ENCODE data around the gene RYR2.

RYR2 gene

DNA sequence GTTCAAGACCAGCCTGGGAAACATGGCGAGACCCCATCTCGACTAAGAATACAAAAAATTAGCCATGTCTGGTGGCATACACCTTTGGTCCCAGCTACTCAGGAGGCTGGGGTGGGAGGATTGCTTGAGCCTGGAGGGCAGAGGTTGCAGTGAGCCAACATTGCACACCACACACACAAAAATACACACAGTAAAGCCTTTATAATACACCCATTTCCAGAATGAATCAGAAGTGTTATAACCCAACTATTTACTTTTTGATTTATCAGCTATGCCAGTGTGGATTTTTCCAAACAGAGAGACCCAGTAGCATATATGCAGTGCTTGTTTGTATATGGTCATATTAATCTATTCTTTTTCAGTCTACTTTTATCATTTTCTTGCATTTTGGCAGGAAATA lies 648.7 kb downstream of the RYR2 start:
- TF ChIP-seq GATA2 (IDR thresholded peaks at IDR 0.05; ENCODE audit: low read depth, low read length) (no peak), GATA3 (IDR thresholded peaks at IDR 0.05; ENCODE audit: low read depth, low read length) (no peak)

DNA sequence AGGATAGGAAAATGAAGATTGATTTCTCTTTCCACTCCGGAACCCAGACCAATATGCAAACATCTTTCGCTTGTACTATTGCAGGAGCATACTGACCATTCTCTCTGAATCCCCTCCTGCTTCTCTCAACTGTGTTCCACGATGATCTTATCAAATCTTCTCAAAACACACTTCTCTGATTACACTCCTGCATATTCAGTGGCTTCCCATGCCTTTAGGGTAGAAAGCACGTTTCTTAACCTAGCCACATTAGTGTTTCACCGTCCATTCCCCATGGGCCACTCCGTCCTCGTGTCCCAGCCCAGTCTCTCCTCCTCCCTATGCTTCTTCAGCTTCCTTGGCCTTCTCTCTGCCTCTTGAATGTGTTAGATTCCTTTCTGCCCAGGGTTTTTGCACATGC lies 650.3 kb downstream of the RYR2 start:
- TF ChIP-seq GATA2 (IDR thresholded peaks at IDR 0.05; ENCODE audit: low read depth, low read length), result 0 out of 2 replicates have a peak, but pooled peaks have one; percentile 9
- TF ChIP-seq GATA3 (IDR thresholded peaks at IDR 0.05; ENCODE audit: low read depth, low read length), result no peak

DNA sequence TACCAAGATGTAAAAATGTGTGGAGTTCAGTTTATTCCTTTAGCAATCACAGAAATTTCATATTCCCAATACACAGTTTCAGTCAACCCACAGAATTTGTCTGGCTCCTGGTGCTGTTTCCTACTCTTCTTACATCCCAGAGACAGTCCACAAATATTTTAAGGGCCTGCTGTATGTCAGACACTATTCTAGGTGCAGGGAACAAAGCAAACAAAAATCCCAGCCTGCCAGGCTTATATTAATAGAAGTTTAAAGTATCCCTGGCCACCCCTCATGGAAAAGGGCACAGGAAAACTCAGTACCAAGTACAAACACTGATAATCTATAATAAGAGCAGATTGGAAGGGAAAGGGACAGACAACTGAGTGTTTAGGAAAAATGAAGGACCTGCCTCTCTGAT lies 653.9 kb downstream of the RYR2 start:
- no peak for TF ChIP-seq GATA3 (IDR thresholded peaks at IDR 0.05; ENCODE audit: low read depth, low read length)
- no peak for TF ChIP-seq GATA2 (IDR thresholded peaks at IDR 0.05; ENCODE audit: low read depth, low read length)

DNA sequence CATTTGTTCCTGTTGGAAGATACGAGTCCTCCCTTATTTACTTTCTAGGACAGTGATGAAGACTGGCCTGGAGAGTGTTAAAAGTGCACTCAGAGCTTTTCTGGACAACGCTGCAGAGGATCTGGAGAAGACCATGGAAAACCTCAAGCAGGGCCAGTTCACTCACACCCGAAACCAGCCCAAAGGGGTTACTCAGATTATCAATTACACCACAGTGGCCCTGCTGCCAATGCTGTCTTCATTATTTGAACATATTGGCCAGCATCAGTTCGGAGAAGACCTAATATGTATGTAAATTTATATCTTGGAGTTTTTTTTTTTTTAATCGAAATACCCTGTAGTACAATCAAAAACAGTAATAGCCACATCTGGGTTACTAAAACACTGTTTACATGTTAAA lies 658.2 kb downstream of the RYR2 start:
- TF ChIP-seq GATA3 (IDR thresholded peaks at IDR 0.05; ENCODE audit: low read depth, low read length), result no peak
- no peak for TF ChIP-seq GATA2 (IDR thresholded peaks at IDR 0.05; ENCODE audit: low read depth, low read length)

DNA sequence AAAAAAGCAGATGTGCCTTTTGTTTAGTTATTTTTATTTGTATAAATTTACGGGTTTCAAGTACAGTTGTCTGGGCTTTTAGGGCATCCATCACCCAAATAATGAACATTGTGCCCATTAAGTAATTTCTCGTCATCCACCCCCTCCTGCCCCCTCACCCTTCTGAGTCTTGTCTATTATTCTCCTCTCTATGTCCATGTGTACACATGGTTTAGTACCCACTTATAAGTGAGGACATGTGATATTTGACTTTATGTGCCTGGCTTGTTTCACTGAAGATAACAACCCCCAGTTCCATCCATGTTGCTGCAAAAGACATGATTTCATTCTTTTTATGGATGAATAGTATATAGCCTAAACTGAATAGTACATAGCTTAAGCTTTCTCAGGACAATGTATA lies 659.5 kb downstream of the RYR2 start:
- no peak for TF ChIP-seq GATA2 (IDR thresholded peaks at IDR 0.05; ENCODE audit: low read depth, low read length)

DNA sequence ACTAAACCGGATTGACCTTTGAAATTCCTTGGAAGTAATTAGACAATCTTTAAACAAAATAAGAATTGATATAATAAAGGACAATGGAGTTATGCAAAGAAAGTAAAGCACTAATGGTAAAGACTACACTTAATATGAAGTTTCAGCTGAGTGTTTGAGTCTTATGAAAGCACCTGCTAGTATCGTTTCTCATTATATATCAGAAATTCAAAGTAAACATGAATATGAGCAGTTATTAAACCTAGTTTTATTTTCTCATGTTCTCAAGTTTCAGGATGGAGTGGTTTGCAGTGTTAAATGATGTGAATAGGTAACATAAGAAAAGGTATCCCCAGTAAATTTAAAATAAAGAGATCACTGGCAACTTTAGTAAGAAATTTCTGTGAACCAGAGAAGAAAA lies 660.2 kb downstream of the RYR2 start:
- TF ChIP-seq GATA2 (IDR thresholded peaks at IDR 0.05; ENCODE audit: low read depth, low read length), result no peak
- no peak for TF ChIP-seq GATA3 (IDR thresholded peaks at IDR 0.05; ENCODE audit: low read depth, low read length)

DNA sequence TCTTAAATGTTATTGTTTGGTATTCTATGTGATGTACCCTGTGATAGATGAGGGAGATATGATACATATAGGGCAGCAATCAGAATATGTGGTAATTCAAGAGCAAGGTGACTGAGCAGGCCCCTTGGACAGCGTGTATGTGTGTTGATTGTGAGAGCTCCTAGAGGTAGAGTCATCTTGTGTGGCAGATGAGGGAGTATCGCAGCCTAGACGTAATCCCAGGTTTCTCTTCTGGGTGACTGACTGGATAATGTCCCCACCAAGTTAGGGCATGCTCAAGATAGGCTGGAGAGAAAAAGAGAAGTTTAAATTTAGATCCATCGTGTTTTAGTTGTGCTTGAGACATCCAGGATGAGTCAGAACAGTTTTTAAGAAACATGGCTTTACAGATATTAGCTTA lies 663.5 kb downstream of the RYR2 start:
- no peak for TF ChIP-seq GATA2 (IDR thresholded peaks at IDR 0.05; ENCODE audit: low read depth, low read length)
- no peak for TF ChIP-seq GATA3 (IDR thresholded peaks at IDR 0.05; ENCODE audit: low read depth, low read length)

DNA sequence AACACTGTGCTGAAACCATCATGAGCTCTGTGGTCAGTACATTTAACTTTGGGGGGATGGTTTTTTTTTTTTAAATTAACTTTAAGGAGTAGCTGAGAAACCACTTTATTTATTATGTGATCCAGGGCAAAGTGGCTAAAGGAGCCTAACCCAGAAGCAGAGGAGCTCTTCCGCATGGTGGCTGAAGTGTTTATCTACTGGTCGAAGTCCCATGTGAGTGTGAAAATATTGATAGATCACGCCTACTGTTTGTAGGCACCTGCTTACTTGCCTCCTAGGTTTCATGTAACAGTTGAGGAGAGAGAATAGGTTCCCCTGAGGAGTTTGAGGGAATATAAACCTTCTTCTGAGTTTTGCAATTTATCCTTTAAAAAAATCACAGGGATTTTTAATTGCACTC lies 667.4 kb downstream of the RYR2 start:
- no peak for TF ChIP-seq GATA2 (IDR thresholded peaks at IDR 0.05; ENCODE audit: low read depth, low read length)
- no peak for TF ChIP-seq GATA3 (IDR thresholded peaks at IDR 0.05; ENCODE audit: low read depth, low read length)

DNA sequence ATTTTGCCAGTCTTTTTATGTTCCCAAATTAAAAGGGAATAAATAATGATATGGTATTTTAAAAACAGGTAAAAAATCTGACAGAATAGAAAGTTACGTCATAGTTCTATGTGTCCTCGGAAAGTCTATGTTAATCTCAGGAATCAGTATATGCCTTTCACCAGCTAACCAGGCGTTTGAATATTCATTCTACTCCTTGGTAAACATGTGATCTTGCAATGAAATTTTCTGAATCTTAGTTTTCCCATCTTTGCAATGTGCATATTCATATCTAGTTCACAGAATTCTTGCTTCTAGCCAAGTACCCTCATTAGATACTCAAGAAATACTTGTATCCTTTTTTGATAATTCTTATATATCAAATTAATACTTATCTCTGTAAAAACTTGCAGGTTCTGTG lies 669.3 kb downstream of the RYR2 start:
- TF ChIP-seq GATA2 (IDR thresholded peaks at IDR 0.05; ENCODE audit: low read depth, low read length) (no peak), GATA3 (IDR thresholded peaks at IDR 0.05; ENCODE audit: low read depth, low read length) (no peak)

DNA sequence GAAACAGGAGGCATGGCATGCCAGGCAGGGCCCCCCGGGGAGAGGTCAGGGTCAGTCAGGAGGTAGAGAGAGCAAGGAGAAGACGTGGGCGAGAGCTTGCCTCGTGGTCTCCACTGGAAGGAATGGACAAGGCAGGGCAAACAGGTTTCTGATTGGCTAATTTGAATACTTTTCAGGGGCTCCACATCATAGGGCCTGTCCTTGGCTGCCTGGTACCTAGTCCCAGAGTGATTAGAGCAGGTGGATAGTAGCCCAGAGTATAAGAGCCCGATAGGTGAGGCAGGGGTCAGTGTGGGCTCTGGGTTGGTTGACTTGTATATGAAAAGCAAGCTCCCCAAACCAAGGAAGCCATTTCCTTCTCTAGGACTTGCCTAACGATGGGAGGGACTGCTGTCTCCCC lies 670.1 kb downstream of the RYR2 start:
- no peak for TF ChIP-seq GATA3 (IDR thresholded peaks at IDR 0.05; ENCODE audit: low read depth, low read length)
- no peak for TF ChIP-seq GATA2 (IDR thresholded peaks at IDR 0.05; ENCODE audit: low read depth, low read length)

DNA sequence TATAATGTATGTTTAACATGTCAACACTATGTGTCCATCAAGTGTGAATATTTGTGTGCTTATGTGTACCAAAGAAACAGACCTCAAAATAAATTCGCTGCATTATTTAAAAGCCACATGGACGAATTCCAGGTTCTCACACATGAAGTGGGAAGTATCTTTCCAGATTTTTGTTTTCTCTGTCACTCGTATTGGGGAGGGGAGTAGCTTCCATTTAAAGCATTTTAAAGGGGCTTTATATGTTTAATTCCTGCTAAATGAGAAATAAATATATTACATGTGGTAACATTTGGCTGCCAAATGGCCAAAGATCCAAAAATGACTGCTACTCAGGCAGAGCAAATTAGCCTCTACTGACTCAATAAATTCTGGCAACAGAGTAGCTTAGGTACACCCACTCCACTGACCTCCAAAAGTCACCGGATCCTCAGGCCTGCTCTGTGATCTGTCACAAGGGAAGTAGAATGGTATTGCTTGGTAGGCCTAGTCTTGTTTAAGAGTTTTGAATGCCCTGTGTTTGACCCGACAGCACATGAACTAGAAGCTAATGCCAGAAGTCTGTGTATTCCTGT lies 670.7 kb downstream of the RYR2 start:
- TF ChIP-seq GATA3 (IDR thresholded peaks at IDR 0.05; ENCODE audit: low read depth, low read length) (no peak), GATA2 (IDR thresholded peaks at IDR 0.05; ENCODE audit: low read depth, low read length) (no peak)

DNA sequence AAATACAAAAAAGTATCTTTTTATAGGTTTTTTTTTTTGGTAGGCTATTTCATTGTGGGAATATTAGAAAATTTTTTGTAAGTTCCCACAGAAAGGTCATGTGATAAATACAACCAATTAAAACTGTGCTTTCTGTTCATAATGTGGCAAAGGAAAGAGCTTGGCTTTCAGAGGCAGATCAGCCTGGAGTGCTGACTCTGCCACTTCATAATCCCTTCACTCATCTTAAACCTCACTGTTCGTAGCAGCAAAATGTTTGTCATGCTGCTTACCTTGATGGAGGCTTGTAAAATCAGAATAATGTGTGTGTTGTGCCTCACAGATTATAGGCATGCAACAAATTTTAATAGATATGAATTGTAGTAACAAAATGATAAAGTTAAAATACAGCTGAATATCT lies 671.9 kb downstream of the RYR2 start:
- TF ChIP-seq GATA3 (IDR thresholded peaks at IDR 0.05; ENCODE audit: low read depth, low read length), result no peak
- no peak for TF ChIP-seq GATA2 (IDR thresholded peaks at IDR 0.05; ENCODE audit: low read depth, low read length)

DNA sequence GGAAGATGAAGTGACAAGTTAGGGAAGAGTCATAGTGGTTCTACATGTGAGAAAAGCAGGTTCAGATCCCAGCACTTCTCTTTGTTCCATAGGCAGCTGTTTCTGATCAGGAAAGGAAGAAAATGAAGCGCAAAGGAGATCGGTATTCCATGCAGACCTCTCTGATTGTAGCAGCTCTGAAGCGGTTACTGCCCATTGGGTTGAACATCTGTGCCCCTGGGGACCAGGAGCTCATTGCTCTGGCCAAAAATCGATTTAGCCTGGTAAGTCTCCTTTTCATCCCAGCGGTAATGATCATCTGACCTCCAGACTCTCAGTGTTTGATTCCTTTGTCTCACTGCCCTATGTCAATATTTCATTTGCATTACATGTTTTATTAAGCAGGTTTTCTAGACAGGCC lies 675.1 kb downstream of the RYR2 start:
- TF ChIP-seq GATA3 (IDR thresholded peaks at IDR 0.05; ENCODE audit: low read depth, low read length) (no peak), GATA2 (IDR thresholded peaks at IDR 0.05; ENCODE audit: low read depth, low read length) (no peak)

DNA sequence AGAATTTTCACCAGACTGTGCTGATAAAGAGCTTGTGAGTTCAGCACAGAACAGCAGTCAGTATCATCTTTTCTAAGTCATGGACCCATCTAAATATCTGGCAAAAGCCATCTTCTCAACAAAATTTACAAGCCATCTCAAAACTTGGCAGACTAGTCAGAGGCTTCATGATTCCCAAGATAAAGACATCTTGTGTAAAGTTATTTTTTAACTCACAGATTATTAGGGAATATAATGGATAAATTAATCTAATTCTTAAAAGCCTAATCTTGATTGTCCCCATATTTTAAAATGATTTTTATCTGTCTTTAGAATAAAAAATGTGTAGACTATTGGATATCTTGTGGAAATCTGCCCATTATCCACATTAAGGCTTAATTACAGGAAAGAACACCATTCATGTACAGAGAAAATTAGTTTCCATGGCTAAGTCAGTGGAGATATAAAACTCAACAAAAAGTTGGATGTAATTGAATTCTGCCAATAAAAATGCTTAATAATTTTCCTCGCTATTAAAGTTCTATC lies 688.9 kb downstream of the RYR2 start:
- TF ChIP-seq GATA2 (IDR thresholded peaks at IDR 0.05; ENCODE audit: low read depth, low read length), result no peak
- TF ChIP-seq GATA3 (IDR thresholded peaks at IDR 0.05; ENCODE audit: low read depth, low read length), result peak; percentile 59; the same call in 1 of the 2 replicates

DNA sequence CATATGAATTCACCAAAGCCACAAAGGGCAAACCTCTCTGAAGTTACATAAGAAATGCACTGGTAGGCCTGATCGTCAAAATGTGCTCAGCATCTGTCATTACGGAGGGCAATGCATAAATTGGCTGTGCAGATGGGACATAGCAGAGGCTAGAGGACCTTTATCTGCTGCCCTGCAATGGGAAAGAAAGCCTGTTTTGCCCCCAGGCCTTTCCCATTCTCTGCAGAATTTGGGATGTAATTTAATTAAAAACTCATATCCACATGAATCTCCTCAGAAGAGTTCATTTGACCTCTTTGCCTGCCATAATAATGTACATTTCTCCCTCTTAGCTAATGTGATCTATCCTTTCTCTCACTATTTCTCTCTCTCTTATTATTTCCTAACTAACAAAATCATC lies 690.7 kb downstream of the RYR2 start:
- peak; percentile 75 for TF ChIP-seq GATA3 (IDR thresholded peaks at IDR 0.05; ENCODE audit: low read depth, low read length)
- TF ChIP-seq GATA2 (IDR thresholded peaks at IDR 0.05; ENCODE audit: low read depth, low read length), result peak; percentile 89

Measured in SH-SY5Y (cell line).